OCI-LY1 (cell line): ENCODE measurements around the gene BRCA2.

Experiments used
- H2AFZ ChIP-seq: fragments of 200-600 bp; sonication (generic), shearing (Covaris generic); 2 replicates; pipeline ENCODE4 v1.6.0; 2014; ENCODE audit warnings: antibody characterized with exemption, mild to moderate bottlenecking, low read length
- H3F3A ChIP-seq: fragments of 200-600 bp; sonication (generic), shearing (Covaris generic); 2 replicates; pipeline ENCODE4 v1.6.0; 2014; ENCODE audit warnings: mild to moderate bottlenecking, antibody characterized with exemption, low read length, moderate library complexity; ENCODE audit not compliant: insufficient read depth
- H3K27ac ChIP-seq: fragments of 200-600 bp; sonication (generic); 2 replicates; pipeline ENCODE4 v1.5.1; 2014; ENCODE audit warnings: low read length, mixed run types, mild to moderate bottlenecking, low read depth; ENCODE audit not compliant: poor library complexity, severe bottlenecking
- H3K27me3 ChIP-seq: fragments of 200-600 bp; sonication (generic); 2 replicates; pipeline ENCODE4 v1.6.0; 2014; ENCODE audit warnings: antibody characterized with exemption, mild to moderate bottlenecking, low read length, moderate library complexity; ENCODE audit not compliant: insufficient read depth
- H3K36me3 ChIP-seq: fragments of 200-600 bp; sonication (generic); 2 replicates; pipeline ENCODE4 v1.6.1; 2014; ENCODE audit warnings: mild to moderate bottlenecking, antibody characterized with exemption, low read length, moderate library complexity, mixed read lengths; ENCODE audit not compliant: insufficient read depth
- H3K4me1 ChIP-seq: fragments of 200-600 bp; sonication (generic); 2 replicates; pipeline ENCODE4 v1.5.1; 2014; ENCODE audit warnings: mild to moderate bottlenecking, low read length, moderate library complexity; ENCODE audit not compliant: insufficient read depth, severe bottlenecking
- H3K4me2 ChIP-seq: fragments of 200-600 bp; sonication (generic), shearing (Covaris generic); 2 replicates; pipeline ENCODE4 v1.6.1; 2014; ENCODE audit warnings: low read length
- H3K4me3 ChIP-seq: fragments of 200-600 bp; sonication (generic); 2 replicates; pipeline ENCODE4 v1.5.1; 2014; ENCODE audit warnings: low read length, low read depth, mild to moderate bottlenecking, mixed read lengths; ENCODE audit not compliant: poor library complexity, severe bottlenecking
- H3K79me2 ChIP-seq: fragments of 200-600 bp; shearing (Covaris generic); 2 replicates; pipeline ENCODE4 v1.6.1; 2016; ENCODE audit warnings: mixed run types, low read length, mixed read lengths; ENCODE audit not compliant: insufficient read depth
- H3K9ac ChIP-seq: fragments of 200-600 bp; sonication (generic), shearing (Covaris generic); 2 replicates; pipeline ENCODE4 v1.6.1; 2014; ENCODE audit warnings: mild to moderate bottlenecking, low read length, mixed read lengths
- H3K9me2 ChIP-seq: fragments of 200-600 bp; sonication (generic), shearing (Covaris generic); 2 replicates; pipeline ENCODE4 v1.6.1; 2014; ENCODE audit warnings: low read depth, mild to moderate bottlenecking, low read length, mixed read lengths
- H3K9me3 ChIP-seq: fragments of 200-600 bp; shearing (Covaris generic); 2 replicates; pipeline ENCODE4 v1.6.1; 2014; ENCODE audit warnings: low read length, mixed read lengths
- H4K20me1 ChIP-seq: fragments of 200-600 bp; sonication (generic), shearing (Covaris generic); 2 replicates; pipeline ENCODE4 v1.6.0; 2016; ENCODE audit warnings: mild to moderate bottlenecking, low read length; ENCODE audit not compliant: insufficient read depth
- CTCF ChIP-seq: fragments of 200-600 bp; sonication (generic), shearing (Covaris generic); IDR thresholded peaks from 2 replicates; pipeline ENCODE4 v1.5.1; 2017; ENCODE audit warnings: mild to moderate bottlenecking, antibody characterized with exemption, low read length, moderate library complexity, mixed read lengths
- EZH2 ChIP-seq: fragments of 200-600 bp; sonication (generic), shearing (Covaris generic); IDR thresholded peaks from 2 replicates; pipeline ENCODE4 v1.8.0; 2017; ENCODE audit warnings: borderline replicate concordance, mixed run types, mild to moderate bottlenecking, antibody characterized with exemption, low read length, moderate library complexity, mixed read lengths

BRCA2 gene

GRCh38 chr13:32362574-32362973, 47.3 kb downstream of the BRCA2 start:
- Histone ChIP-seq H3K4me2 (no peak overlapping the region), H3K36me3 (peaks cover 5% of the 10 kb centered on the region; the same call in 1 of the 2 replicates)
- TF ChIP-seq CTCF = no peak
- no peak for TF ChIP-seq EZH2

GRCh38 chr13:32370805-32371204, 55.5 kb downstream of the BRCA2 start:
- H3K4me3 ChIP-seq = no peak overlapping the region
- H3F3A ChIP-seq = no peaks in the 10 kb centered on the region
- H2AFZ ChIP-seq = no peak overlapping the region
- H3K27me3 ChIP-seq = no peaks in the 10 kb centered on the region
- no peak overlapping the region for H3K9ac ChIP-seq
- H4K20me1 ChIP-seq = no peaks in the 10 kb centered on the region
- H3K79me2 ChIP-seq = no peaks in the 10 kb centered on the region
- TF ChIP-seq CTCF = no peak
- peaks cover 4% of the 10 kb centered on the region for H3K9me3 ChIP-seq
- peaks cover 41% of the 10 kb centered on the region for H3K36me3 ChIP-seq
- H3K4me1 ChIP-seq = no peaks in the 10 kb centered on the region
- no peak overlapping the region for H3K4me2 ChIP-seq
- no peaks in the 10 kb centered on the region for H3K9me2 ChIP-seq
- no peak overlapping the region for H3K27ac ChIP-seq

More at GRCh38 chr13:32362574-32362973, 47.3 kb downstream of the BRCA2 start:
- no peak overlapping the region for H3K27ac ChIP-seq
- H2AFZ ChIP-seq = no peak overlapping the region
- H3K4me1 ChIP-seq = no peaks in the 10 kb centered on the region
- H3K27me3 ChIP-seq = no peaks in the 10 kb centered on the region
- no peak overlapping the region for H3K4me3 ChIP-seq
- H3K9me2 ChIP-seq = no peaks in the 10 kb centered on the region
- H4K20me1 ChIP-seq = no peaks in the 10 kb centered on the region
- no peaks in the 10 kb centered on the region for H3K9me3 ChIP-seq
- H3K79me2 ChIP-seq = no peaks in the 10 kb centered on the region
- no peaks in the 10 kb centered on the region for H3F3A ChIP-seq
- H3K9ac ChIP-seq = no peak overlapping the region

- H3K27ac ChIP-seq = no peak overlapping the region
- H3K4me3 ChIP-seq = no peak overlapping the region
- H3K36me3 ChIP-seq = peaks cover 27% of the 10 kb centered on the region
- no peaks in the 10 kb centered on the region for H3K4me1 ChIP-seq
- H3F3A ChIP-seq = no peaks in the 10 kb centered on the region
- no peak overlapping the region for H3K9ac ChIP-seq
- H3K9me2 ChIP-seq = no peaks in the 10 kb centered on the region
- TF ChIP-seq CTCF (no peak), EZH2 (no peak)
- no peaks in the 10 kb centered on the region for H3K79me2 ChIP-seq
- H2AFZ ChIP-seq = no peak overlapping the region
- peaks cover 4% of the 10 kb centered on the region for H3K9me3 ChIP-seq
- no peaks in the 10 kb centered on the region for H3K27me3 ChIP-seq
- H3K4me2 ChIP-seq = no peak overlapping the region
- H4K20me1 ChIP-seq = no peaks in the 10 kb centered on the region
These were observed 61.5 kb downstream of the BRCA2 start for GRCh38 chr13:32376642-32377415.
